Measurements from ENCODE around the gene RHNO1.

DNA sequence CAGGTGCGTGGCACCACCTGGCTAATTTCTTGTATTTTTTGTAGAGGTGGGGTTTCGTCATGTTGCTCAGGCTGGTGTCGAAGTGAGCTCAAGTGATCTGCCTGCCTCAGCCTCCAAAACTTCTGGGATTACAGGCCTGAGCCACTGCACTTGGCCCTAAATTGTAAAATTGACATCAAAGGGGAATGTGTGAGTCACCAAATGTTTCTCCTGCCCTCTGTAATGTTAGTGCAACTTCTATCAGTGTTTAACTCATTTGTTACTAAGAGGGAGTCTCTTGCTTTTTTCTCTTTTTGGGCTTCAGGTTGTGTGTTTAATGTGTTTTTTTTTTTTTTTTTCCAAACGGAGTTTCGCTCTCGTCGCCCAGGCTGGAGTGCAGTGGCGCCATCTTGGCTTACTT is 16.0 kb downstream of the RHNO1 start:
- TF ChIP-seq, protein P1, sequence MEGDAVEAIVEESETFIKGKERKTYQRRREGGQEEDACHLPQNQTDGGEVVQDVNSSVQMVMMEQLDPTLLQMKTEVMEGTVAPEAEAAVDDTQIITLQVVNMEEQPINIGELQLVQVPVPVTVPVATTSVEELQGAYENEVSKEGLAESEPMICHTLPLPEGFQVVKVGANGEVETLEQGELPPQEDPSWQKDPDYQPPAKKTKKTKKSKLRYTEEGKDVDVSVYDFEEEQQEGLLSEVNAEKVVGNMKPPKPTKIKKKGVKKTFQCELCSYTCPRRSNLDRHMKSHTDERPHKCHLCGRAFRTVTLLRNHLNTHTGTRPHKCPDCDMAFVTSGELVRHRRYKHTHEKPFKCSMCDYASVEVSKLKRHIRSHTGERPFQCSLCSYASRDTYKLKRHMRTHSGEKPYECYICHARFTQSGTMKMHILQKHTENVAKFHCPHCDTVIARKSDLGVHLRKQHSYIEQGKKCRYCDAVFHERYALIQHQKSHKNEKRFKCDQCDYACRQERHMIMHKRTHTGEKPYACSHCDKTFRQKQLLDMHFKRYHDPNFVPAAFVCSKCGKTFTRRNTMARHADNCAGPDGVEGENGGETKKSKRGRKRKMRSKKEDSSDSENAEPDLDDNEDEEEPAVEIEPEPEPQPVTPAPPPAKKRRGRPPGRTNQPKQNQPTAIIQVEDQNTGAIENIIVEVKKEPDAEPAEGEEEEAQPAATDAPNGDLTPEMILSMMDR (conservative IDR thresholded peaks at IDR 0.05): no peak
- TF ChIP-seq EZH2 (IDR thresholded peaks at IDR 0.05; ENCODE audit: low read depth): no peak
